Epithelial cell of esophagus (primary cell): ENCODE data around the gene TEPSIN.

Experiments
- DNase-seq: peaks from one replicate; pipeline ENCODE4 v3.0.0; 2010; ENCODE audit warnings: low read depth
- H3K4me3 ChIP-seq: 2 replicates; pipeline ENCODE4 v1.5.1; 2011; ENCODE audit warnings: mild to moderate bottlenecking, low read length, control low read depth
- TF ChIP-seq, protein P1 (sequence below): IDR thresholded peaks from 2 replicates; pipeline ENCODE4 v1.5.1; 2011; ENCODE audit warnings: low read depth, mild to moderate bottlenecking, low read length, control low read depth, inconsistent platforms; ENCODE audit not compliant: insufficient read depth; ENCODE audit errors: missing control alignments

TEPSIN gene

DNA sequence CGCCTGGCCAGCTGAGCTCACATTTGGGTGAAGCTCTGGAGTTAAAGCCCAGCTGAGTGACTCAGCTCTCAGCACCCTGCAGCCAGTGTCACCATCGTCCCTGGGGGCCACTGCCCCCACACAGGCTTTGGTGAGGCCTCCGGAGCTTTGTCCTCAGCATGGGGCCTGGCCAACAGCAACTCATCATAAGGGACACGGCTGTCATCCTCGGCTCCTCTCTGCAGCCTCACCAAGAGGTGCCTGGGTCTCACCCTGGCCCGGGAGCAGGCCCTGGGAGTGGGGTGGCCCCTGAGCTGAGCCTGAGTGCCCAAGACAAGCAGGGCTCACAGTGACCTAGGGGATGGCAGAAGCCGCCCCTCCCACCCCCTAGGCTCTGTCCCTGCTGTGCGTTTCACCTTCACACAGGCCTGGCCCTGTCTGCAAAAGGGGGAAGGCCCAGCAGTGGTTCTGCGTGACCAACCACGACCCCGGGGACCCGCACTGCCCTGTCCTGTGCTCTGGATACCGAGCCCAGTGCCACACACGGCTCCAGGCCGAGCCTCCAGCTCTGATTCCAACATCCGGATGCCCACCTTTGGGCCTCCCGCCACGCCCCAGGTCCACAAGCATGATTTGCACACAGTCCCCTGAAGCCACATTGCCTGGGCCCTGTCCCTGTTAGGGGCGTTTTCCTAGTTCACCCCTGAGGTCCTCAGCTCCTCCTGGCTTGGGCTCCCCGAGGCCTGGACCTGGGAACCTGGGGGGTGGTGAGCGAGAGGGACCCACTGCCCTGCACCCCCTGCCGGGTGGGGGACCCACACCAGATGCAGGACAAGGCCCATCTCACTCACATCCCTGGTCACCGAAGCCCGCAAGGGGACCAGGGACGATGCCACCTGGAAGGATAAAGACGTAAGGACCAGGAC lies 51.0 kb downstream of the TEPSIN start:
- TF ChIP-seq, protein P1, sequence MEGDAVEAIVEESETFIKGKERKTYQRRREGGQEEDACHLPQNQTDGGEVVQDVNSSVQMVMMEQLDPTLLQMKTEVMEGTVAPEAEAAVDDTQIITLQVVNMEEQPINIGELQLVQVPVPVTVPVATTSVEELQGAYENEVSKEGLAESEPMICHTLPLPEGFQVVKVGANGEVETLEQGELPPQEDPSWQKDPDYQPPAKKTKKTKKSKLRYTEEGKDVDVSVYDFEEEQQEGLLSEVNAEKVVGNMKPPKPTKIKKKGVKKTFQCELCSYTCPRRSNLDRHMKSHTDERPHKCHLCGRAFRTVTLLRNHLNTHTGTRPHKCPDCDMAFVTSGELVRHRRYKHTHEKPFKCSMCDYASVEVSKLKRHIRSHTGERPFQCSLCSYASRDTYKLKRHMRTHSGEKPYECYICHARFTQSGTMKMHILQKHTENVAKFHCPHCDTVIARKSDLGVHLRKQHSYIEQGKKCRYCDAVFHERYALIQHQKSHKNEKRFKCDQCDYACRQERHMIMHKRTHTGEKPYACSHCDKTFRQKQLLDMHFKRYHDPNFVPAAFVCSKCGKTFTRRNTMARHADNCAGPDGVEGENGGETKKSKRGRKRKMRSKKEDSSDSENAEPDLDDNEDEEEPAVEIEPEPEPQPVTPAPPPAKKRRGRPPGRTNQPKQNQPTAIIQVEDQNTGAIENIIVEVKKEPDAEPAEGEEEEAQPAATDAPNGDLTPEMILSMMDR, result no peak
- no peak overlapping the region for H3K4me3 ChIP-seq
- no peak for DNase-seq

DNA sequence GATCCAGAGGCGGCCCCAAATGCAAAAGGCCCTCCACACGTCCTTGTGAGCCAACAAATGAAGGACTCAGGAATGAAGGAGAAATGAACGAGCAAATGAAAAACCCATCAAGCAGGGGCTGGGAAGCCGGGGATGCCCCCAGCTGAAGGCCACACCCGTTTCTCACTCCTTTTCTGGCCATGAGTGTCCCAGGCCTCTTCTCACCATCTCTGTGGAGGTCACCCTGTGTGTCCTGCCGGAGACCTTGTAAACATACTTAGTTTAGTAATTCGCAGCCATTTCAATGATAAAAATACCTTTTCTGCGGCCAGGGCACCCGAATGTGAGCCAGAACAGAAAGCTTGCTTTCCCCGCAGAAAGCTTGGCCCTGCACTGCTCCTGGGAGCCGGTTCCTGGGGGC lies 51.7 kb downstream of the TEPSIN start:
- no peak overlapping the region for H3K4me3 ChIP-seq
- TF ChIP-seq, protein P1, result no peak
- DNase-seq, result no peak

DNA sequence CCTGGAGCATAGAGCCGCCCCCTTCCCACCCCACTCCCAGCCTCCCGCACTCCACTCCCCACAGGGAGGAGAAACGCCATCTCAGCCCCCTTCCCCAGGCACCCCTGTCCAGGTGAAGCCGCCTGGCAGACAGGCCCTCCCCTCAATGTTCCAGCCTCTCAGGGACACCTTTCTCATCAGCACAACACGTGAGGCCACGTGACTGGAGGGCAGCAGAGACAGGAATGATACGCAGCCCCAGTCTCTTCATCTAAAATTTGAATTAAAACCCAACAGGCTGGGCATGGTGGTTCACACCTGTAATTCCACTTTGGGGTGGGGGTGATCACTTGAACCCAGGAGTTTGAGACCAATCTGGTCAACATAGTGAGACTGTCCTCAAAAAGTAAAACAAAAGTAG lies 52.7 kb downstream of the TEPSIN start:
- TF ChIP-seq, protein P1, result no peak
- no peak overlapping the region for H3K4me3 ChIP-seq
- no peak for DNase-seq

DNA sequence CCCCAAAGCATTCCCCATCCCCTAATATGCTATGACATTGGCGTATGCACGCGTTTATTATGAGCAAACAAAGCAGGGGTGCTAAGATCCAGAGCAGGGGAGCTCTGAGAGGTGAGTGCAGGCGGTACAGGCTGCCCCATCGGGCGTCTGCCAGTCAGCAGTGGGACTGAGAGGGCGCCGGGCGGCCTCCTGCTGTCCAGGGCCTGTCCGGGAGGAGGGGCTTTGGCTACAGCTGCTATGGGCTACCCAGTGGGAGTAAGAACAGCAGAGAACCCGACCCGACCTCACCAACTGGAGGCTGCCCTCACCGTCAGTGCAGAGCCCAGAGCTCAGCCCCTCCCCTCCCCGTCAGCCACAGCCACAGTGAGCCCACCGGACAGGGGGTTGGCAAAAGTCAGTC lies 54.3 kb downstream of the TEPSIN start:
- TF ChIP-seq, protein P1, result no peak
- H3K4me3 ChIP-seq, result no peak overlapping the region

DNA sequence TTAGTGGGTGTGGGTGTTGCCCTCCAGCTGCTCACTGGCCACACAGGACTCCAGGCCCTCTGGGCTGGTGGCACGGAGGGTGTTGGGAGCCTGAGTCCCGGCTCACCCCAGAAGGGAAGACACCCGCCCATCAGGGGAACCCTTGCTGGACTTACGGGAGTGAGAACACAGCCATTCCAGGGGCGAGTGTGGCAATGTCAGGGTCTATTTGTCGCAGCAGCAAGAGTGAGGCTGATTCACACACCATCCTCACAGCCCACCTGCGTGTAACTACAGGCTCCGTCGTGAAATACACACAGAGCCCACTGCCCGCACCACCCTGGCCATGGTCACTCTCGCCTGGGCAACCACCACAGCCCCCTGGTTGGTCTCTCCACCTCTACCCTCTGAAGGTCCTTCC lies 55.0 kb downstream of the TEPSIN start:
- TF ChIP-seq, protein P1, result no peak
- no peak for DNase-seq
- no peak overlapping the region for H3K4me3 ChIP-seq

More for the DNA sequence above, 54.3 kb downstream of the TEPSIN start:
- DNase-seq, result no peak

DNA sequence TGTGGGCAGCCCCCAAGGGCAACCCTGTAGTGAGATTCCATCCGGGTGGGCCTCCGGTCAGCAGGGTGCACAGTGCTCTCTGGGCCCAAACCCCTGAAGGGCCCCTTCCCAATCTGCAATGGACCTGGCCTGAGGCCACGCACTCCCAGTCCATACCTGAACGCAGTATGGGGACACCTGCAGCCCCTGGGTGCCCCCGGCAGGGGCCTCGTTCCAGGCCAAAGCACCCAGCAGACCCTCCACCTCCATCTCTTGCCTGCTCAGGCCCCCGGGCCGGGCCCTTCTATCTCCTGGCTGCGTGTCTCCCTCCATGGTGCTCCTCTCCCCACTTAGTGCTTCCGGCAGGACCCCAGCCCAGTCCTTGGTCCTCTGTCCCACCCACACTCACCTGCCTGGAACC lies 55.5 kb downstream of the TEPSIN start:
- H3K4me3 ChIP-seq, result no peak overlapping the region
- TF ChIP-seq, protein P1, result no peak
- DNase-seq, result no peak

DNA sequence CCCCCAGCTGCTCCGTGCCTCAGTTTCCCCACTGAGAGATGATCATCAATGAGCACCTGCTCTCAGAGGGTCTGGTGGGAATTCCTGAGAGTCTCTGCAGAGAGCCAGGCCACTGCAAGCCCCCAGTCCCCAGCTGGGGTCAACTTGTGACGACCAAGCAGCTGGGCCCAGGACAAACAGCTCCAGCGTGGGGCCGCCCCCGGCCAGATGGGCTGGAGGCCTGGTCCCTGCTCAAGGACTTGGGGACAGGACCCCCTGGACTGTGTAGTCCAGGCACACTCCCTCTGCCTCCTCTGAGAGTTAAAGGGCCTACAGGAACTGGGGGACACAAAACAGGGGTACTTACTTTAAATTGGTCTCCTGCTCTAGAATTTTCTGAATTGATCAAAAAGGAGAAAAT lies 56.3 kb downstream of the TEPSIN start:
- TF ChIP-seq, protein P1, result no peak
- DNase-seq, result no peak
- H3K4me3 ChIP-seq, result no peak overlapping the region
